ENCODE results near the gene EIF4B.

GRCh38 chr12:53057816-53058500 lies 51.7 kb downstream of the EIF4B start:
- TF ChIP-seq POLR2A (IDR thresholded peaks at IDR 0.05; ENCODE audit: low read depth, low read length) = no peak
- TF ChIP-seq TAF1 (IDR thresholded peaks at IDR 0.05; ENCODE audit: borderline replicate concordance, low read depth, low read length) = no peak
- no peak for TF ChIP-seq POLR2AphosphoS5 (IDR thresholded peaks at IDR 0.05; ENCODE audit: low read depth, low read length)

All from GM12892 (cell line).